GM21737 (cell line): ENCODE data around the gene SYTL2.

ENCODE experiments used
- ATAC-seq: cut with Tn5 transposase; IDR thresholded peaks from one replicate; pipeline ENCODE4 v1.9.1; 2021; ENCODE audit warnings: mild to moderate bottlenecking, moderate library complexity; ENCODE audit not compliant: unreplicated experiment

SYTL2 gene

DNA sequence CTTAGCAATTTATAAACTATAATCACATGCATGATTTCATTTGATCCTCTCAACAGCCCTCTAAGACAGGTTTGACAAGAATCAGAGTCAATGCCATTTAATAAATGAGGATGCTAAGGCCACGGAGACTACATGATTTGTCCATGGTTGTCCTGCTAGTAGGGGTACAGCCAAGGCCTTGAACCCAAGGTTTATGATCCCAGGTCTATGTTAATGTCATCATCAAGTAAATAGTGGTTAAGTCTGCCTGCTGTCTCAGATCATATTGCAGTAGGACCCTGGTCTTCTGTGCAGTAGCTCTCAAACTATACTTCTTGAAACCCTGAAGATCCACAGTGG lies 17.7 kb upstream of the SYTL2 start:
- ATAC-seq, result no peak

DNA sequence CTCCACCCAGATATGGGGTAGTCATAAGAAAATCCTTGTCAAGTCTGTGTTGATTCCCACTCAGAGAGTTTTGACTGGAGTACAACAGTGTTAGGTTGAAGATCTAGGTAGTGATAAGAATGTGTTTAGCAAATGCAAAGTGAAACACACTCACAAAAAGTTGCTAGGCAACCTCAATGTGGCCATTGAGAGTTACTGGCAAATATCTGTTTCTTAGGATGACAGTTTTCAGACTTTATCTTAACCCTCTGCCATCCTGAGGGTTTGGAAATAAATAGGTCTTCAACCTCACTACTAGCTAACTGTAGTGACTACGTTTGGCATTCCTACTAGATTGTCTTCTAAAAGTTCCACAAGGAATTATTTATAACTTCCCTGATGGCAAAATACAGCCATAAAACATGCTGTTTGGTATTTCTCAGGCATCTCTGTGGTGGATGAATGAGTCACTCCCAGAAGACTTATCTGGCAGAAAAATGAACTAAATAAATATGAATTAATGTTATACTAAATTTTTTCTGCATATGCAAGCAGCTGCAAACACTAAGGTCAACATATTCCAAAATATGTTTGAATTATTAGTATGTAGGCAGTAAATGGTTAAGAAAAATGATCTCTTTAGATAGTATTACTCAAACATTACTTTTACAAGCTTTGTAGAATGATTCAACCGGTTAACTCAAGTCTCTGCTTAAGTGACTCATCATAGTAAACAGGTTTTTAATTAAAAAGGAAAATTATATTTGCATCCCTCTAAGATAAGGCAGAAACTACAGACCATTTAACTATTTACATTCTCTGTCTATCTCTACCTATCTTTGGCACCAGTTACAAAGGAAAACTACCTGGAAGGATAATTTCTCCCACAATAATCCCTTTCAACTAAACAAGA lies 17.1 kb upstream of the SYTL2 start:
- ATAC-seq, result no peak

DNA sequence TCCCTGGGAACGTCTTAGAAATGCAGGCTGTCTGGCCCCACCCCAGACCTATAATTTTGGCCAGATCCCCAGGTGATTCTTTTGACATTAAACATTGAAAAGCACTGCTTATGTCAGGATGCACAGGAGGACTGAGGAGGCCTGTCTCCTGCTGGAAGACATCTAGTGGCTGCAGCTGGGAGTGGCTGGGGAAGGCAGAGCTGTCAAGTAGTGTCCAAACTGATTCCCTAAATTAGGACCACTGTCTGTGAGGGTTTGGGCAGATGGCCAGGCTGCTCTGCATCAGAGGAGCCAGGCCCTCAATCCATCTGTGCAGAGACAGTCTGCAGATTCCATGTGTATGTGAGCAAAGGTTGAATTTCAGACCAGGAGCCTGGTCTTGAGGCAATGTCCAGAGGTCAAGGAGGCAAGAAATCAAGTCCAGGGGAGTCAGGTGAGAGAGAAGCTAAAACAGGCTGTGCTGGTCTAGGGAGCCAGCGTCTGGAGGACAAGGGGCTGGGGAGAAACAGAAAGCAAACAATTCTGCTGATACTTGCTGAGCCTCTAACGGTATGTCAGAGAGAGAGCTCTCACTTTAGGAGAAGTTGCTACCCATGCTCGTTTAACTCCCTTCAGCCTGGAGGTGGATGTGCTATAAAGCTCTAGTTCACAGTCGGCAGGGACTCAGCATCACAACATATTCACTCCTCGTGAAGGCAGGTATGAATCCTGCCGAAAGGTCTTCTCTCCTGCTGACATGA lies 15.3 kb upstream of the SYTL2 start:
- ATAC-seq, result no peak

DNA sequence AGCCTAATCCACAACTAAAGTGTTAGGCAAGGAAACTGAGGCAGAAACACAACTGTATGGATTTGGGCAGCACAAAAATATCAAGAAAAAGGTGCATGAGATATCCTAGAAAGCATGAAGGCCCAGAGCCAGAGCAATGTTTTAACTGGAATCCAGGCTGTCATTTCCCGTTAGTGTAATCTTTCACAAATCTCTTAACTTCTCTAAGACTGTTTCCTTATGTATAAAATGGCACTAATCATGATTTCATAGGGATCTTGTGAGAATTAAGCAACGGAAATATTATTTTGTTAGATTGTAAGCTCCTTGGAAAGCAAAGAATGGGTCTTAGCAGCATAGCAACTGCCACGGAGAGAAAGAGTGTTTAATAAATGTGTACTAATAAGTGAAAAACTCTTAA lies 14.7 kb upstream of the SYTL2 start:
- no peak for ATAC-seq

DNA sequence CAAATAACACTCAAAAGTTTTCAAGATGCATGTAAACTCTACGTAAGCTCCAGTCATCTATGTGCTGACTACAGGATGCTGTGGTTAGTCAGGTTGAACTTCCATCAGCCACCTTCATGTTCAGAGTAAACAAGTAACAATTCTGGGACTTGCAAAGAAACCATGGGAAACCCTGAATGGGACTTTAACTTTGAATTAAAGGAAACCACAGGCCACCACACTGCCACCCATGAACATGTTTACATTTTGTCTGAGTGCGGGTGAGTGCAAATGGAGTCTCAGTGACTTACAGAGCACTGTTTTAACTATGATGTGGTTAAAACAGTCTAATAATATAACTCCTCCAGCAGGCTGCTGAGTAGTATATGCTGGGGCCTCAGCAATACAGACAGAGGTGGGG lies 12.9 kb upstream of the SYTL2 start:
- ATAC-seq, result no peak

DNA sequence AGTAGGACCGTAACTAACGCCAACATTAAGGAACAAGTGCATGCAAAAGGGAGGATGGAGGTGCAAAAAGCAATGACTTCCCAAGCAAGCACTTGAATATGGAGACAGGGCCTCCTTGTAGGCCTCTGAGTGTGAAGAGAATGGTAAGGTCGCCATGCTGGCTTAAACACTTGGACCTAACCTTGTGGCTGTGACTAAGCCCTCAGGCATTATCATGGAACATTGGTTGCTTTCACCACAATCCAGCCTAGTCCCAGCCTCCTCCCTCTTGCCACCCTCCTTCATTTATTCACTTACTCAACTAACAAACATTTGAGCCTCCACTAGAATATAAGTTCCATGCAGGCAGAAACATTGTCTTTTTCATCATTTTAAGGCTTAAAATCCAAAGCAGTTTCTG lies 11.9 kb upstream of the SYTL2 start:
- no peak for ATAC-seq

DNA sequence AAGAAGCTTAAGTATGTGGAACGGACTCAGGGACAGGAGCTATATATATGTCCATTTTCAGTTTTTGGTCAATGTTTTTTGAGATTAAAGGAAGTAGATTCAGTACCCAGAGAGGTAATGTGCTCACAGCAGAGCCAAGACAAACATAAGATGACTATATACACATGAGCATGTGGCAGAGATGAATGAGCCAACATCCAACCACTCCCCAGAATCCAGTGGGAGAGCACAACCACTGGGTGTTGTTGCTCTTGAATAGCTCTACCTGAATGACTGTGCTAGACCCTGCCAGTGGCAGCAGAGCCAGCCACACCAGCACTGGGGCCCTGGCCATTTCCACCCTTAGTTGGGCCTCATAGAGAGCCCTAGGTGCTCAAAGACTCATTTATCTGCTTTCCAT lies 10.7 kb upstream of the SYTL2 start:
- ATAC-seq, result no peak

DNA sequence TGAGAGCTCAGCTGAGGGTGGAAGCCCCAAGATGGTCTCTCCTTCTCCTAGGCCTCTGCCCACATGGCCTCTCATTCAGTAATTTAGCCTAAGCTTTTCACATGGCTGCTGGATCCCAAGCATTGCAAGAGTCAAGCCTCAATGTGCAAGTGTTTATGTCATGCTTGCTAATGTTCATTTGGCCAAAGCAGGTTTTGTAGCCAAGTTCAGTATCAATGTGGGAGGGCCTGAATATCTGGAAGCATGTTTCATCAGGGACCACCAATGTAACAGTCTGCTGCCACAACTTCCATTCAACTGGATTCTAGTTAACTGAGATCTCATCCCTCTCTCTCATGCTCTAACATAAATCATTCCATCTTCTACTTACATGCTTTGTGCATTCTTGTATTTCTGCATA lies 8.5 kb upstream of the SYTL2 start:
- ATAC-seq, result no peak

DNA sequence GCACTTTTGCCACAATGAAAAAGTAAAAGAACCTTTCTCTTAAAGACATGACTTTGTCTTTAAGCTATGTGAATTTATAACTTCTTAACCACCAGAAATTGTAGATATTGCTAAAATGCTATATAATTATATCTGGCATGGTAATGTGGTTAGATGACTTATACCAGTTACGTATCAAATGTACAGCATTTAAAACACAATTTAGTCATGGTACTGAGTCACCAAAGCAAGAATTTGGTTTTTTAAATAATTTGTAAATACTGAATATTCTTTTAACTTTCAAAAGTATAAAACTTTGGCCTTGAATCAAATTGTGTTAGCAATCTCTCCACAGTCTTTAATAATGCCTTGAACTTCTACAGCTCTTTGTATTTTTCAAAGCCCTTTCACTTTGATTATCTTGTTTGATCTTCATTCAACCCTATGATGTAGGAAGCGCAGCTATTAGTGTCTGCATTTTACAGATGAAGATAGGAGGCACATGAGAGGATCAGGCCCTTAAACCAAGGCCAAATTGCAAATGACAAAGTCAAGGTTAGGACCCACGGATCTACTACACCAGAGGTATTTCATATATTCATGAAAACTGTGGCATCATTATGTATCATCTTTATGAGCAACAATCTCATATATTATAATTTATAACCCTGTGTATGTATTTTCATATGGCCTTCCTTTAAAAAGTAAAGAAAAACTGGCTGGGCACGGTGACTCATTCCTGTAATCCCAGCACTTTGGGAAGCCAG lies 4.4 kb upstream of the SYTL2 start:
- ATAC-seq, result no peak

DNA sequence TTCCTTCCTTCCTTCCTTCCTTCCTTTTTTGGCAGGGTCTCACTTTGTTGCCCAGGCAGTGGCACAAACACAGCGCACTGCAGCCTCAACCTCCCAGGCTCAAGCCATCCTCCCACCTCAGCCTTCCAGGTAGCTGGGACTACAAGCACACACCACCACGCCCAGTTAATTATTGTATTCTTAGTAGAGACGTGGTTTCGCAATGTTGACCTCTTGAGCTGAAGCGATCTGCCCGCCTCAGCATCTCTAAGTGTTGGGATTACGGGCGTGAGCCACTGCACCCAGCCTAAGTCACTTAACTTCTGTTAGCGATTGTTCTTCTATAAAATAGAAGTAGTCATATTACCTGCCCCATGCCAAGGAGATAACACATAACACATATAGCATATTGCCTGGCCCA lies 2.8 kb upstream of the SYTL2 start:
- no peak for ATAC-seq

DNA sequence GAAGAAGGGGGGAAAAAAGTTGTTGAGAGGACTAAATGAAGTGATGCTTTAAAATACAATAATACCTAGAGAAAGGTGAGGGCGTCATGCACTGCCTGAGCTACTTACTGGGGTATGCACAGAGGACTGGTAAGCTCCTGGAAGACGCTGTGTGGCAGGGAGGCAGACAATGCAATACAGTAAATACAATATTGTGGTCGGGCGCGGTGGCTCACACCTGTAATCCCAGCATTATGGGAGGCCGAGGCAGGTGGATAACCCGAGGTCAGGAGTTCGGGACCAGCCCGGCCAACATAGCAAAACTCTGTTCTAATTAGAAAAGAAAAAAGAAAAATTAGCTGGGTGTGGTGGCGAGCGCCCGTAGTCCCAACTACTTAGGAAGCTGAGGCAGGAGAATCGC lies 683 bp upstream of the SYTL2 start:
- ATAC-seq, result no peak

DNA sequence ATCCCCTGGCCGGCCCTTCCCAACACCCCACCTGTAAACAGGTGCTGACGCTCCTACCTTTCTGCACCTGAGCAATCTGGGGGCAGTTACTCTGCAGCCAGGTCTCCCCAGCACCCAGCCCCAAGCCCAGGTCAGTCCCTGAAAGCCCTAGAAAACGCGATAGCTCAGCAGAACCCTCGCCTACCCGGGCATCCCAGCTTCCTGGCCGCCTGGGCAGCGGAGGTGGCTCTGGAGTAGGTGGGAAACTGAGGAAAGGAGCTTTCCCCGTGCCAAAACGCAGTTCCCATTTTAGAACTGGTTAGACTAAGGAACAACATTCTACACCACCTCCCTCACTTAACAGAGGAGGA lies 445 bp downstream of the SYTL2 start:
- ATAC-seq, result no peak

DNA sequence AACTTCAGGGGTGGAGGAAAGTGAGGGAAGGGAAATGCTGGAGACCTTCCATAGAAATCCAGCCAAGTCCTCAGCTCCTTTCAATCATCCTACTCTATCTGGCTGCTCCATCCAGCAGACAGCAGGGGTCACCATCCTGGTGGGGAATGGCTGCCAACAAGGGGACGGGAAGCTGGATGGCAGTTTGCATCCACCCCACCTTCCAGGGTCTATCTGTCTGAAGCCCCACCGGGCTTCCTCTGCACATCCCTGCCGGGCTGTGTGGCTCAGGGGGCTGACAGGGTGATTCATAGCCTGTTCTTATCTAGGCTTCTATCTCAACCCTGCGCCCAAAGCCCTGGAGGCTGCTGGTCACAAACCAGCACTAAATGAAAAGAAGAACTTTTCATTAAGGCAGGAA lies 1.1 kb downstream of the SYTL2 start:
- no peak for ATAC-seq

DNA sequence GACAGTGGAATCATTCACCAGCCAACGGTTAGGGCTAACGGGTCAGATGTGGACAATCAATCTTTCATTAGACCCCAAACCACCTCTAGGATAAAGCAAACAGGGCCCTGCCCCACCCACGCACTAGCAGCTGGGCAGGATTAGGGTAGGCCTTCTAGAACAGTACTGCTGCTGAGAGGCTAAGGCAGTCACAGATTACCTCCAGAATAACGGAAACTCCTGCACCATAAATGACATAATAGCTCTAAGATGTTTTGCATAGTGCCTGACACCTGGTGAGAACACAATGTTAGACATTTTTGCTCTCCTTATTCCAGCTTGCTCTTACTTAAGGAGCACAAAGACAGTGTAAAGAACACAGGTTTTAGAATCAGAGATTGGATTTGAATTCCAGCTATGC lies 1.8 kb downstream of the SYTL2 start:
- ATAC-seq, result no peak

DNA sequence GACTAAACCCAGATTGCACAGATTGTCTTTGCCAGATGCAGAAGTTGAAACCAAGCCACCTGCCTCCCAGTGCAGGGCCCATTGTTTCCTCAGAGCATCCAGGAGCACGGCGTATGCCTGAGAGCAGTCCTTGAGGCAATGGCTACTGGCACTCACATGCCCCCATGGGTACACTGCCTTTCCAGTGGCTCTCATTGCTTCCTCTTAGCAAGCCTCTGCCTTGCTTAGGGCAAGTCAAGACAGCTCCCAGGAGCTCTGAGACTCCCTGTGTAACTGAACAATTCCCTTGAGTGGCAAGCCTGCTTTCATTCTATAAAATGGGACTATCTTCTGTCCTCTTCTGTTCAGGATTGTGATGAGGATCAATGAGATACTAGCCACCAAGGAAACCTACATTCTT lies 4.1 kb downstream of the SYTL2 start:
- ATAC-seq, result no peak

DNA sequence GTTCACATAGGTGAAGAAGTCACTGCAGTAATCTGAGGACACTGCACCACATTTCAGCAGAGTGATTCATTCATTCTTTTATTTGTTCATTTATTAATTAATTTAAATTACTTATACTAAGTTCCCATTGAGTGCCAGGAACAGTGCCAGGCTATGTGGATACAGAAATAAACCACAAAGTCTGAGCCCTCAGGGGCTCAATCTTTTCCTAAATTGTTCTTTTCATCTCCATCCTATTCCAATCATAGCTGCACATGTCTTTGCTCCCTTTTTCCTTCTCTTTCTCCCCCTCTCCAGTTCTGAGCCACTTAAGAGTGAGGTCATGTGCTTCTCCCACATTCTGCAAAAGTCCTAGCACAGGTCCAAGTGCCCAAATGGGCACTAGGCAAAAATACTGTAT lies 4.9 kb downstream of the SYTL2 start:
- no peak for ATAC-seq

DNA sequence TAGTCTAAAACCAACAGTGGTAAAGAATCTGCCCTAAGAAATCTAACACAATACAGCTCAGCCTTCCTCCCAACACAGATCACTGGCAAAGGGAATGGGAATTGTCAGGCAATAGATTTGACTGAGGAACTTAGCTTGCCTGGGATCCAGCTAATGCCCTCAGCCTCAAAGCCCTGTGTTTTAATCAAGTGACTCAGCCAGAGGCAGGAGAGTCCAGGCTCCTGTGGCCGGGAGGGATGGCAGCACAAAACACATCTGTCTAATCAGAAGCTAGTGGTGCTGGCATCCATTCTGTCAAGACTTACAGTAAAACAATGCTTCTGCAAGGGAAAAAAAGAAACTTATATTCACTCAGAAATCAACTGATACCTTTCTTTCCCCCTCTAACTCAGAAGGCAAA lies 5.6 kb downstream of the SYTL2 start:
- no peak for ATAC-seq

DNA sequence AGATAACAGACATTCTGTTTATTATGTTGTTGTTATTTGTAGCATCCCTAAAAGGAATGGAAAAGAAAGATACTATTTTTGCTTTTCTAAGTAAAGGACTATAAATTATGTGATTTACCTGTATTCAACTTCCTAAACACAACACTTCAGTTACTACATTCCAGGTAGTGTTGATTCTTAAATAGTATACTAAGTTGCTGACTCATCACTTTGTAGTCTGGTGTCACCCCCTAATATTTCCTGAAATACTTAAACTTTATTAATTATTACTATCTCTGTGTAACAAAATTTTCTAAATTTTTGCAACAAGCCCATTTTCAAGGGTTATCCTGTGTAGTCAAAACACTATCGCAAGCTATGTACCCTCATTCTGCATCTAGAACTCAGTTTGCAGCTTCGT lies 7.0 kb downstream of the SYTL2 start:
- ATAC-seq, result no peak

DNA sequence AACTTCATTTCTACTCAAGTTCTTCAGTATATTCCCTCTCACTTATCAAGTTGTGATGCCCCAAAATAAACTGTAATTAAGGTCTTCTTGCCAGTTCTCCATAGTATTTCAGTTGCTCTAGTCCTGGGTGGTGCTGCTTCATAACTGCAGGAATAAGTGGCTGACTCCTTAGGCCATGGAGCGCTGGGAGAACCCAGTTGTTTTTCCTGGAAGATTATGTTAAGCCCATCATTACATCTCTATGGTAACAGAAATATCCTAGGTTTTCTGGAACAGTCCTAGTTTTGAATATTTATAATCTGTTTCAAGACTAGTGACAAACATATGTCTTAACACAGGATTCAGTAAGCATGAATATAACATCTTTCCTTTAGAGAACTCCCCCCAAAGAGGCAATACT lies 7.6 kb downstream of the SYTL2 start:
- ATAC-seq, result no peak

DNA sequence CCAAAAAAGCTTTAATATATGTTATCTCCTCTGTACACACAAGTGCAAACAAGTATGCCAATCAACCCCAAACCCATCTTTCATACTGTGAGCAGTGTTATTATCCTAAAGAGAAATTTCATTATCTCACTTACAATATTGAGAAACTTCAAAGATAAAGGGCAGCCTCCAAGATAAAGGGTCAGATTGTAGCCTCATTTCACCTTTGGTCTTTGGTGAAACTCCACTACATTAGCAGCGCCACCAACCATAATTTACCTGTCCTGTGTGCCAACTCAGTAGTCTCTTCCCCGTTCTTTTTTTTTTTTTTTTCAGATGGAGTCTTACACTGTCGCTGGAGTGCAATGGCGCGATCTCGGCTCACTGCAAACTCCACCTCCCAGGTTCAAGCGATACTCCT lies 9.4 kb downstream of the SYTL2 start:
- ATAC-seq, result no peak

DNA sequence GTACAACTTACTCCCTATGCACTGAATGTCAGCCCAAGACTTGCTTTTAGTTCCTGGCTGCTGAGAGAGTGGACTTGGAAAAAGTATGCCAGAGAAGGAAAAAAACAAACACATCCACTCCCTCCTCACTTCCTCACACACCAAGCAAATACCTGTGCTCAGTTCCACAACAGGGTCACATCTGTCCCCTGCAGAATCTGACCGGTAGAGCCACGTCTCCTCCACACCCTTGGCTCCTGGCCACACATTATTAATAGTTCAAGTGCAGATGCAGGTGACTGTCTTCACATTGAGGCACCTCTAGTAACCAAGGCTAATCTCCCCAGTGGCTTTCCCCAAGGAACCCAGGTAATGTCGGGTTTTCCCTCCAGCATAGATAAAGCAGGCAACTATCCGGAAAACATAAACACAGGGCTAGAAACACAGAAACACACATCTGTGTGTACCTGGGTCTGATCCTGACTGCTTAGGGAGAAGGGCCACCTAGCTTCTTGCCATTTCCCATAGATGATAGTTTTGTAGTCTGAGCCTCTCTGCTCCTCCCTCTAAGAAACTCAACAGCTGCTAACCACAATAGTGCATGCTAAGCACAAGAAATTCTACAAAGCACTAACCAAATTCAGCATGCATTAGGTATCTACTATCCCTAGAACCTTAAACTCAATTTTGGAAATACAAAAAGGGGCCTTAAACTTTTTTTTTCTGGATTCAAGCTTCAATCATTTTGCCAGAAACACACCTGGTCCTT lies 10.2 kb downstream of the SYTL2 start:
- ATAC-seq, result no peak
